ENCODE results near the gene STON1. TPM values are rescaled to one million over a fixed set of nuclear protein-coding genes. Genes with fewer than 3 reads are reported as not detected.

STON1 gene
- total RNA-seq, 1 donor from 2014 or later = 1.8 TPM

- DNase-seq = no peak
- Mint-ChIP-seq H3K9me3 (no peaks in the 10 kb centered on the region), H3K27ac (no peak overlapping the region), H3K4me3 (peak overlapping the region; percentile 53), H3K4me1 (peaks cover 23% of the 10 kb centered on the region), H3K36me3 (ENCODE audit: low read depth) (peaks cover 12% of the 10 kb centered on the region), H3K27me3 (peaks cover 3% of the 10 kb centered on the region)
- no peak for ATAC-seq (ENCODE audit: low read depth)
- TF ChIP-seq CTCF (IDR thresholded peaks at IDR 0.05) = no peak
- ChIA-PET CTCF (no interaction called here), POLR2A (no interaction called here)
- intact Hi-C loops (cut with micrococcal nuclease) = no loop called here
Observed at GRCh38 chr2:48528431-48528830, 1.5 kb upstream of the STON1 start.

- no peaks in the 10 kb centered on the region for H3K9me3 Mint-ChIP-seq
- peak overlapping the region; percentile 53 for H3K4me3 Mint-ChIP-seq
- no peak for DNase-seq
- H3K27ac Mint-ChIP-seq = no peak overlapping the region
- no peak for ATAC-seq (ENCODE audit: low read depth)
- intact Hi-C loops (cut with micrococcal nuclease) = no loop called here
- TF ChIP-seq CTCF (IDR thresholded peaks at IDR 0.05) = no peak
- POLR2A ChIA-PET = no interaction called here
- H3K36me3 Mint-ChIP-seq (ENCODE audit: low read depth) = peaks cover 9% of the 10 kb centered on the region
- CTCF ChIA-PET = no interaction called here
- H3K4me1 Mint-ChIP-seq = peaks cover 23% of the 10 kb centered on the region
- peaks cover 3% of the 10 kb centered on the region for H3K27me3 Mint-ChIP-seq
Observed at GRCh38 chr2:48529194-48529593, 760 bp upstream of the STON1 start.

- peak; percentile 40 for ATAC-seq (ENCODE audit: low read depth)
- Mint-ChIP-seq H3K27ac (no peak overlapping the region), H3K9me3 (no peaks in the 10 kb centered on the region), H3K4me3 (peak overlapping the region; percentile 86), H3K27me3 (peaks cover 3% of the 10 kb centered on the region), H3K36me3 (ENCODE audit: low read depth) (peaks cover 9% of the 10 kb centered on the region), H3K4me1 (peaks cover 23% of the 10 kb centered on the region)
- intact Hi-C loops (cut with micrococcal nuclease) = no loop called here
- TF ChIP-seq CTCF (IDR thresholded peaks at IDR 0.05) = no peak
- POLR2A ChIA-PET = no interaction called here
- CTCF ChIA-PET = no interaction called here
- peak; percentile 16 for DNase-seq
Observed at GRCh38 chr2:48529676-48530032, 300 bp upstream of the STON1 start.

- no peak for ATAC-seq (ENCODE audit: low read depth)
- peak overlapping the region; percentile 12 for H3K4me3 Mint-ChIP-seq
- H3K4me1 Mint-ChIP-seq = peaks cover 23% of the 10 kb centered on the region
Observed at GRCh38 chr2:48531141-48531648, 1.2 kb downstream of the STON1 start.

GRCh38 chr2:48532174-48532573, 2.2 kb downstream of the STON1 start:
- Mint-ChIP-seq H3K36me3 (ENCODE audit: low read depth) (no peaks in the 10 kb centered on the region), H3K4me1 (peaks cover 23% of the 10 kb centered on the region), H3K27me3 (peaks cover 3% of the 10 kb centered on the region), H3K9me3 (no peaks in the 10 kb centered on the region), H3K4me3 (no peak overlapping the region), H3K27ac (no peak overlapping the region)
- no peak for DNase-seq
- ChIA-PET POLR2A (no interaction called here), CTCF (no interaction called here)
- no peak for ATAC-seq (ENCODE audit: low read depth)
- intact Hi-C loops (cut with micrococcal nuclease) = no loop called here
- TF ChIP-seq CTCF (IDR thresholded peaks at IDR 0.05) = no peak

More at GRCh38 chr2:48531141-48531648, 1.2 kb downstream of the STON1 start:
- Mint-ChIP-seq H3K27ac (no peak overlapping the region), H3K27me3 (peaks cover 3% of the 10 kb centered on the region), H3K36me3 (ENCODE audit: low read depth) (peaks cover 3% of the 10 kb centered on the region), H3K9me3 (no peaks in the 10 kb centered on the region)
- no peak for TF ChIP-seq CTCF (IDR thresholded peaks at IDR 0.05)
- DNase-seq = no peak
- intact Hi-C loops (cut with micrococcal nuclease) = no loop called here
- POLR2A ChIA-PET = no interaction called here
- CTCF ChIA-PET = no interaction called here

Data from activated B cell treated with CpG ODN at 0.5 μM for 24 hours (primary cell).